Neutrophil (primary cell): Measurements from ENCODE around the gene SLX9.

Experiments
- H3K27ac ChIP-seq: fragments of 200-600 bp; sonication (generic); 2 replicates; pipeline ENCODE4 v1.5.1; 2016; ENCODE audit warnings: mild to moderate bottlenecking, moderate library complexity
- H3K27me3 ChIP-seq: fragments of 200-600 bp; sonication (generic); 2 replicates; pipeline ENCODE4 v1.6.0; 2016; ENCODE audit warnings: mild to moderate bottlenecking
- H3K36me3 ChIP-seq: fragments of 200-600 bp; sonication (generic); 2 replicates; pipeline ENCODE4 v1.5.1; 2017
- H3K4me1 ChIP-seq, 2 experiments: fragments of 200-600 bp in 1 of 2; sonication (generic) in 1 of 2; 1 replicate in 1 of 2; 2 replicates in 1 of 2; pipeline versions ENCODE4 v1.5.1 to v1.6.1; 2013 to 2016; ENCODE audit warnings: low read depth in 1 of 2, low read length in 1 of 2, mild to moderate bottlenecking in 1 of 2, moderate library complexity in 1 of 2; ENCODE audit not compliant: control insufficient read depth in 1 of 2, insufficient read depth in 1 of 2
- H3K4me3 ChIP-seq, 2 experiments: fragments of 200-600 bp in 1 of 2; sonication (generic) in 1 of 2; 1 replicate in 1 of 2; 2 replicates in 1 of 2; pipeline ENCODE4 v1.5.1; 2013 to 2016; ENCODE audit warnings: low read depth in 1 of 2, low read length in 1 of 2, mild to moderate bottlenecking in 1 of 2, moderate library complexity in 1 of 2
- H3K9me3 ChIP-seq: fragments of 200-600 bp; sonication (generic); 2 replicates; pipeline ENCODE4 v1.5.1; 2016
- CTCF ChIP-seq: fragments of 200-600 bp; sonication (generic); IDR thresholded peaks from 2 replicates; pipeline ENCODE4 v1.5.1; 2016; ENCODE audit warnings: antibody characterized with exemption

SLX9 gene

GRCh38 chr21:45019076-45019886 is 79.5 kb downstream of the SLX9 start:
- H3K36me3 ChIP-seq: no peaks in the 10 kb centered on the region
- H3K4me3 ChIP-seq: no peak overlapping the region
- H3K27me3 ChIP-seq: peaks cover 88% of the 10 kb centered on the region
- no peak overlapping the region for H3K27ac ChIP-seq
- no peak for TF ChIP-seq CTCF
- no peaks in the 10 kb centered on the region for H3K9me3 ChIP-seq
- no peaks in the 10 kb centered on the region for H3K4me1 ChIP-seq

- Histone ChIP-seq H3K9me3 (no peaks in the 10 kb centered on the region), H3K36me3 (no peaks in the 10 kb centered on the region), H3K27me3 (peaks cover 81% of the 10 kb centered on the region), H3K4me3 (no peak overlapping the region), H3K4me1 (no peaks in the 10 kb centered on the region), H3K27ac (no peak overlapping the region)
- no peak for TF ChIP-seq CTCF
Observed at GRCh38 chr21:45019887-45020537, 80.2 kb downstream of the SLX9 start.

GRCh38 chr21:45020629-45021427 is 81.0 kb downstream of the SLX9 start:
- peaks cover 72% of the 10 kb centered on the region for H3K27me3 ChIP-seq
- no peak overlapping the region for H3K4me3 ChIP-seq
- no peaks in the 10 kb centered on the region for H3K9me3 ChIP-seq
- no peaks in the 10 kb centered on the region for H3K4me1 ChIP-seq
- no peaks in the 10 kb centered on the region for H3K36me3 ChIP-seq
- H3K27ac ChIP-seq: no peak overlapping the region
- no peak for TF ChIP-seq CTCF

GRCh38 chr21:45021428-45022347 is 81.9 kb downstream of the SLX9 start:
- no peak overlapping the region for H3K4me3 ChIP-seq
- TF ChIP-seq CTCF: no peak
- H3K27ac ChIP-seq: no peak overlapping the region
- H3K36me3 ChIP-seq: no peaks in the 10 kb centered on the region
- no peaks in the 10 kb centered on the region for H3K4me1 ChIP-seq
- H3K27me3 ChIP-seq: peaks cover 64% of the 10 kb centered on the region
- no peaks in the 10 kb centered on the region for H3K9me3 ChIP-seq

GRCh38 chr21:45022348-45022675 is 82.5 kb downstream of the SLX9 start:
- peaks cover 58% of the 10 kb centered on the region for H3K27me3 ChIP-seq
- no peak overlapping the region for H3K27ac ChIP-seq
- no peak for TF ChIP-seq CTCF
- H3K4me1 ChIP-seq: no peaks in the 10 kb centered on the region
- no peaks in the 10 kb centered on the region for H3K9me3 ChIP-seq
- H3K4me3 ChIP-seq: no peak overlapping the region
- H3K36me3 ChIP-seq: no peaks in the 10 kb centered on the region
